Measurements from ENCODE around the gene LAMB4.

DNA sequence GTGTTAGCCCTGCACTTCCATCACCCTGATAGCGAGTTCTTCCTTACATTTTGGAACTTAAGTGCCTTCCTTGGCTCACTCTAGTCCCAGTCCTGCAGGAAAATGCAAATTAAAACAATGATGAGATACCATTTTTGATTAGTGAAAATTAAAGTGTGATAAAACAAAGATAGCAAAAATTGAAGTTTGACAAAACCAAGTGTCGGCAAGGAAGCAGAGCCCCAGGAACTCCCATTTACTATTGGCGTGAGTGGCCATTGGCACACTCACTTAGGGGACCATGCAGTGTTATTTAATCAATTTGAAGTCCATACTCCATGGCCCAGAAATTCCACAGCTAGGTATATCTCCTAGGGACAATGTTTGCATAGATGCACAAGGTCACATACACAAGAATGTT lies 28.4 kb downstream of the LAMB4 start:
- TF ChIP-seq, protein P1, sequence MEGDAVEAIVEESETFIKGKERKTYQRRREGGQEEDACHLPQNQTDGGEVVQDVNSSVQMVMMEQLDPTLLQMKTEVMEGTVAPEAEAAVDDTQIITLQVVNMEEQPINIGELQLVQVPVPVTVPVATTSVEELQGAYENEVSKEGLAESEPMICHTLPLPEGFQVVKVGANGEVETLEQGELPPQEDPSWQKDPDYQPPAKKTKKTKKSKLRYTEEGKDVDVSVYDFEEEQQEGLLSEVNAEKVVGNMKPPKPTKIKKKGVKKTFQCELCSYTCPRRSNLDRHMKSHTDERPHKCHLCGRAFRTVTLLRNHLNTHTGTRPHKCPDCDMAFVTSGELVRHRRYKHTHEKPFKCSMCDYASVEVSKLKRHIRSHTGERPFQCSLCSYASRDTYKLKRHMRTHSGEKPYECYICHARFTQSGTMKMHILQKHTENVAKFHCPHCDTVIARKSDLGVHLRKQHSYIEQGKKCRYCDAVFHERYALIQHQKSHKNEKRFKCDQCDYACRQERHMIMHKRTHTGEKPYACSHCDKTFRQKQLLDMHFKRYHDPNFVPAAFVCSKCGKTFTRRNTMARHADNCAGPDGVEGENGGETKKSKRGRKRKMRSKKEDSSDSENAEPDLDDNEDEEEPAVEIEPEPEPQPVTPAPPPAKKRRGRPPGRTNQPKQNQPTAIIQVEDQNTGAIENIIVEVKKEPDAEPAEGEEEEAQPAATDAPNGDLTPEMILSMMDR (IDR thresholded peaks at IDR 0.05; ENCODE audit: low read depth, low read length, poor library complexity, severe bottlenecking): no peak
- no peak for TF ChIP-seq EZH2phosphoT487 (IDR thresholded peaks at IDR 0.05; ENCODE audit: borderline replicate concordance, low read length)
